ENCODE measurements around the gene PCDHA1. TPM values are rescaled to one million over a fixed set of nuclear protein-coding genes. Genes with fewer than 3 reads are reported as not detected.

The PCDHA1 gene
- total and polyA plus RNA-seq, 2 experiments from 2014 or later = 0.81 to 1.6 TPM

- Mint-ChIP-seq H3K27ac (no peak overlapping the region), H3K4me3 (no peak overlapping the region), H3K27me3 (ENCODE audit: insufficient read depth, low read depth, poor library complexity) (peaks cover 8% of the 10 kb centered on the region)
These were observed 202.7 kb downstream of the PCDHA1 start for GRCh38 chr5:140988608-140989007.

More at GRCh38 chr5:140988608-140989007, 202.7 kb downstream of the PCDHA1 start:
- no peaks in the 10 kb centered on the region for H3K9me3 Mint-ChIP-seq
- H2AFZ ChIP-seq = no peak overlapping the region
- no peaks in the 10 kb centered on the region for H3K79me2 ChIP-seq (replicated peaks; ENCODE audit: insufficient read depth)
- no peaks in the 10 kb centered on the region for H3K36me3 Mint-ChIP-seq (ENCODE audit: low read depth)
- H3K4me2 ChIP-seq = peak overlapping the region; percentile 47
- H3K4me1 Mint-ChIP-seq = peaks cover 51% of the 10 kb centered on the region
- DNase-seq (ENCODE audit: low spot score) = no peak
- no peak for ATAC-seq
- no peaks in the 10 kb centered on the region for H3K36me3 ChIP-seq (ENCODE audit: insufficient read depth)
- H3K27me3 ChIP-seq (ENCODE audit: insufficient read depth) = no peaks in the 10 kb centered on the region
- no peak overlapping the region for H3K4me3 ChIP-seq
- peaks cover 10% of the 10 kb centered on the region for H3F3A ChIP-seq (replicated peaks; ENCODE audit: low read depth)
- H4K20me1 ChIP-seq (replicated peaks; ENCODE audit: insufficient read depth) = no peaks in the 10 kb centered on the region
- peaks cover 54% of the 10 kb centered on the region for H3K4me1 ChIP-seq (ENCODE audit: insufficient read depth)
- H3K9me2 ChIP-seq (ENCODE audit: insufficient read depth) = no peaks in the 10 kb centered on the region
- TF ChIP-seq ZNF114 (CRISPR knock-in tag; IDR thresholded peaks at IDR 0.05) = no peak
- no peak for TF ChIP-seq REST (IDR thresholded peaks at IDR 0.05; ENCODE audit: unreplicated experiment)
- TF ChIP-seq EZH2 (IDR thresholded peaks at IDR 0.05; ENCODE audit: low read depth, unreplicated experiment) = no peak
- no peak for TF ChIP-seq STAT1 (IDR thresholded peaks at IDR 0.05; ENCODE audit: unreplicated experiment)
- no peak for TF ChIP-seq EZH2phosphoT487 (IDR thresholded peaks at IDR 0.05; ENCODE audit: unreplicated experiment)
- TF ChIP-seq CTCF (conservative IDR thresholded peaks at IDR 0.05; ENCODE audit: low read depth in 2 of 2) = no peak
- TF ChIP-seq, protein P1, sequence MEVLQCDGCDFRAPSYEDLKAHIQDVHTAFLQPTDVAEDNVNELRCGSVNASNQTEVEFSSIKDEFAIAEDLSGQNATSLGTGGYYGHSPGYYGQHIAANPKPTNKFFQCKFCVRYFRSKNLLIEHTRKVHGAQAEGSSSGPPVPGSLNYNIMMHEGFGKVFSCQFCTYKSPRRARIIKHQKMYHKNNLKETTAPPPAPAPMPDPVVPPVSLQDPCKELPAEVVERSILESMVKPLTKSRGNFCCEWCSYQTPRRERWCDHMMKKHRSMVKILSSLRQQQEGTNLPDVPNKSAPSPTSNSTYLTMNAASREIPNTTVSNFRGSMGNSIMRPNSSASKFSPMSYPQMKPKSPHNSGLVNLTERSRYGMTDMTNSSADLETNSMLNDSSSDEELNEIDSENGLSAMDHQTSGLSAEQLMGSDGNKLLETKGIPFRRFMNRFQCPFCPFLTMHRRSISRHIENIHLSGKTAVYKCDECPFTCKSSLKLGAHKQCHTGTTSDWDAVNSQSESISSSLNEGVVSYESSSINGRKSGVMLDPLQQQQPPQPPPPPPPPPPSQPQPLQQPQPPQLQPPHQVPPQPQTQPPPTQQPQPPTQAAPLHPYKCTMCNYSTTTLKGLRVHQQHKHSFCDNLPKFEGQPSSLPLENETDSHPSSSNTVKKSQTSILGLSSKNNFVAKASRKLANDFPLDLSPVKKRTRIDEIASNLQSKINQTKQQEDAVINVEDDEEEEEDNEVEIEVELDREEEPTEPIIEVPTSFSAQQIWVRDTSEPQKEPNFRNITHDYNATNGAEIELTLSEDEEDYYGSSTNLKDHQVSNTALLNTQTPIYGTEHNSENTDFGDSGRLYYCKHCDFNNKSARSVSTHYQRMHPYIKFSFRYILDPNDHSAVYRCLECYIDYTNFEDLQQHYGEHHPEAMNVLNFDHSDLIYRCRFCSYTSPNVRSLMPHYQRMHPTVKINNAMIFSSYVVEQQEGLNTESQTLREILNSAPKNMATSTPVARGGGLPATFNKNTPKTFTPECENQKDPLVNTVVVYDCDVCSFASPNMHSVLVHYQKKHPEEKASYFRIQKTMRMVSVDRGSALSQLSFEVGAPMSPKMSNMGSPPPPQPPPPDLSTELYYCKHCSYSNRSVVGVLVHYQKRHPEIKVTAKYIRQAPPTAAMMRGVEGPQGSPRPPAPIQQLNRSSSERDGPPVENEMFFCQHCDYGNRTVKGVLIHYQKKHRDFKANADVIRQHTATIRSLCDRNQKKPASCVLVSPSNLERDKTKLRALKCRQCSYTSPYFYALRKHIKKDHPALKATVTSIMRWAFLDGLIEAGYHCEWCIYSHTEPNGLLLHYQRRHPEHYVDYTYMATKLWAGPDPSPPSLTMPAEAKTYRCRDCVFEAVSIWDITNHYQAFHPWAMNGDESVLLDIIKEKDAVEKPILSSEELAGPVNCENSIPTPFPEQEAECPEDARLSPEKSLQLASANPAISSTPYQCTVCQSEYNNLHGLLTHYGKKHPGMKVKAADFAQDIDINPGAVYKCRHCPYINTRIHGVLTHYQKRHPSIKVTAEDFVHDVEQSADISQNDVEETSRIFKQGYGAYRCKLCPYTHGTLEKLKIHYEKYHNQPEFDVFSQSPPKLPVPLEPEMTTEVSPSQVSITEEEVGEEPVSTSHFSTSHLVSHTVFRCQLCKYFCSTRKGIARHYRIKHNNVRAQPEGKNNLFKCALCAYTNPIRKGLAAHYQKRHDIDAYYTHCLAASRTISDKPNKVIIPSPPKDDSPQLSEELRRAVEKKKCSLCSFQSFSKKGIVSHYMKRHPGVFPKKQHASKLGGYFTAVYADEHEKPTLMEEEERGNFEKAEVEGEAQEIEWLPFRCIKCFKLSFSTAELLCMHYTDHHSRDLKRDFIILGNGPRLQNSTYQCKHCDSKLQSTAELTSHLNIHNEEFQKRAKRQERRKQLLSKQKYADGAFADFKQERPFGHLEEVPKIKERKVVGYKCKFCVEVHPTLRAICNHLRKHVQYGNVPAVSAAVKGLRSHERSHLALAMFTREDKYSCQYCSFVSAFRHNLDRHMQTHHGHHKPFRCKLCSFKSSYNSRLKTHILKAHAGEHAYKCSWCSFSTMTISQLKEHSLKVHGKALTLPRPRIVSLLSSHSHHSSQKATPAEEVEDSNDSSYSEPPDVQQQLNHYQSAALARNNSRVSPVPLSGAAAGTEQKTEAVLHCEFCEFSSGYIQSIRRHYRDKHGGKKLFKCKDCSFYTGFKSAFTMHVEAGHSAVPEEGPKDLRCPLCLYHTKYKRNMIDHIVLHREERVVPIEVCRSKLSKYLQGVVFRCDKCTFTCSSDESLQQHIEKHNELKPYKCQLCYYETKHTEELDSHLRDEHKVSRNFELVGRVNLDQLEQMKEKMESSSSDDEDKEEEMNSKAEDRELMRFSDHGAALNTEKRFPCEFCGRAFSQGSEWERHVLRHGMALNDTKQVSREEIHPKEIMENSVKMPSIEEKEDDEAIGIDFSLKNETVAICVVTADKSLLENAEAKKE (CRISPR knock-in tag; IDR thresholded peaks at IDR 0.05) = no peak
- TF ChIP-seq CREB1 (CRISPR knock-in tag; IDR thresholded peaks at IDR 0.05; ENCODE audit: low read depth) = no peak
- no peak for TF ChIP-seq JUNB (IDR thresholded peaks at IDR 0.05; ENCODE audit: unreplicated experiment)
- H3K27ac ChIP-seq (ENCODE audit: low read depth) = 0 out of 2 replicates have a peak overlapping the region, but pooled peaks have one; percentile 17
